Skin epidermis (tissue), 12 donors: Measurements from ENCODE around the gene NCOA1.

Source experiments
- H3K27ac ChIP-seq, 21 experiments: fragments of 200-600 bp; sonication (generic) in 11 of 21; one replicate each; pipeline ENCODE4 v1.5.0; 2020; ENCODE audit warnings: mild to moderate bottlenecking in 3 of 21, inconsistent platforms in 2 of 21, moderate library complexity in 2 of 21
- H3K4me3 ChIP-seq, 7 experiments: fragments of 200-600 bp; sonication (generic) in 2 of 7; one replicate each; pipeline ENCODE4 v1.5.0; 2020; ENCODE audit warnings: inconsistent platforms in 2 of 7, mild to moderate bottlenecking in 2 of 7, moderate library complexity in 1 of 7

Gene NCOA1

DNA sequence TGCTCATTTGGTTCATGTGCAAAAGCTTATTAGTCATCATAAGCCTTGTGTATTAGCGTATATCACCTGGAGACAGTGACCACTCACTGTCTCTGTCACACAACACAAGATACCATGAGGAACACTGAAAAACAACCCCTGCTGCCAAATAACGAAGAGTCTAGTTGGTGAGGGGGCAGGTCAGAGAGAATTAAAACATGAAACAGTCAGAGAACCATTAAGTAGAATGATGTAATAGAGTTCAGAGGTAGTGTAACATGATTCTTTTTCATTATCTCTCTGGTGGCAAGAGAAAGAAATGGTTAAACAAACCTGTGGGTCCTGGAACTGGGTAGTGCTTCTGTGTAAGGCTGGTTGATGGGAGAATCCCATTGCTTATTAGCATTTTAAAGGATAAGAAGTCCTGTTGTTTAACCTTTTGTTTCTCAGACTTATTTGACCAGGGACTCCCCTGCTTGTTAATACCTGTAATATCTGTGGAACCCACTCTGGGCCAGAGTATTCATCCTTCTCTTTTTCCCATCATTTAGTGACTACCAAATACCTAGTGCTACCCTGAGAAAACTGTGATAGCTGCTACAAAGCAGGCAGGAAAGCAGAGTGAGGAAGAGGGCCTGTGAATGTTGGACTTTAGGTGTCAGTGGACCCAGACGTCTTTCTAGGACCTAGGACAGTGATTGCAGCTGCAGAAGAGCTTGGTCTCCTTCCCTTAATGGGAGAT, 264.1 kb downstream of the NCOA1 start:
- no peak overlapping the region for H3K4me3 ChIP-seq
- H3K27ac ChIP-seq, result no peak overlapping the region

DNA sequence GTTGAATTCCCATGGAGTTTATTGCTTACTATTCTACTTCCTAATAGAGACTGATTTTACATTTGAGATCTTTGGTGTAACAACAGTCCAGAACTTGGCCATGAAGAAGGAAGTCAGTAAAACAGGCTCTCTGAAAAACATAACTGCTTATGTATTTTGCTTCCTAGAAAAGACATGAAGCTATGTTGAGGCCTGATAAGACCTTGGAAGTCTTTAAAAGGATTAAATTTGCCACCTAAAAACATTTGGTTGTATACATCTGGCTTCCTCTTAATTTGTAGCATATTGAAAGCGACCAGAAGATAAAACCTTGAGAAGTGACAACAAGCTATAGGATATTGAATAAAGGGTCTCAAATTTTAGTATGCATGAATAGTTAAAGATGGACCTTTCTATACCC, 265.7 kb downstream of the NCOA1 start:
- Histone ChIP-seq H3K4me3 (no peak overlapping the region), H3K27ac (no peak overlapping the region)

DNA sequence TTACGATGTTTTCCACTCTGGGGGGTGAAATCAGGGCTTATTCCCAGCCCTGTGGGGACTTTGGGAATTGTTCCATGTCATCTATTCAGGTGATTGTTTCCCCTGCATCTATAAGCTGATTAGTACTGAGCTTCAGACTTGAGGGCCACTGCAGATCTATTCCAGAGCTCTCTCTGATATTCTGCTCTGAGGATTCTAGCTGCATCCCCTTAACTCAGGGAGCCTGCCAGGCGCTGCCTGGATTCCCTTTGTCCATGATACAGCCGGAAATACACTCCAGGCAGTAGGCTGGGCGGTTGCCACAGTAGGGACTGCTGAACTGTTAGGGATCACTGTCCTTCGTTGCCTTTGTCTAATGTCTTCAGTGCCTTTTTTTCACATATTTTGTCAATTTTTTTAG, 270.8 kb downstream of the NCOA1 start:
- Histone ChIP-seq H3K4me3 (no peak overlapping the region), H3K27ac (no peak overlapping the region)

DNA sequence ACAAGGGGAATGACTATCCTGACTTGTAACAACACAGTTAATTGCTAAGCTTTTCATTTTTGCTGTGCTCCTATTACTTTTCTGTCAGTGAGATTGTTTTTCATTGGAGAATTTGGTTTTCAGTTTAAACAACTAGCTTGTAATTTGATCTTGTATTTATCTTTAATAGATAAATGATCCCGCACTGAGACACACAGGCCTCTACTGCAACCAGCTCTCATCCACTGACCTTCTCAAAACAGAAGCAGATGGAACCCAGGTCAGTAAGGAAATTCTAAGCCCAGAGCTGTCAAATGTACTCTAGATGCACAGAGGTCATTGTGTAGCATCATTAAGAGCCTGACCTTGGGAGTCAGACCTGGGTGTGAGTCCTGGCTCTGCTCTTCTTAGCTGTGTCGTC, 271.5 kb downstream of the NCOA1 start:
- H3K4me3 ChIP-seq, result no peak overlapping the region
- no peak overlapping the region for H3K27ac ChIP-seq

DNA sequence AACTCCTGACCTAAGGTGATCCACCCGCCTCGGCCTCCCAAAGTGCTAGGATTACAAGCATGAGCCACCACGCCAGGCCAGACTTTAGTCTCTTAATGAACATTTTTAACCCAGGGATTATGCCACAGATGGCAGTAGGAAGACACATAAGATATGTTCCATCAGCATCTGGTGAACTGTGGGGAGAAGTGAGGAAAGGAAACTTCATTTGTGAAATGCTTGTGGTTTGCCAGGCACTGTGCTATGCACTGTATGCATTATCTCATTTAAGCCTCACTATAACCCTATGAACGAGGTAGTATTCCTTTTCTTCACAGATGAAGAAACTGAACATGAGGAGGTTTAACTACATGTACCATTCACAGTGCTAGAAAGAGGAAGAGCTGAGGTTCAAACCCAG, 272.8 kb downstream of the NCOA1 start:
- H3K27ac ChIP-seq, result no peak overlapping the region

DNA sequence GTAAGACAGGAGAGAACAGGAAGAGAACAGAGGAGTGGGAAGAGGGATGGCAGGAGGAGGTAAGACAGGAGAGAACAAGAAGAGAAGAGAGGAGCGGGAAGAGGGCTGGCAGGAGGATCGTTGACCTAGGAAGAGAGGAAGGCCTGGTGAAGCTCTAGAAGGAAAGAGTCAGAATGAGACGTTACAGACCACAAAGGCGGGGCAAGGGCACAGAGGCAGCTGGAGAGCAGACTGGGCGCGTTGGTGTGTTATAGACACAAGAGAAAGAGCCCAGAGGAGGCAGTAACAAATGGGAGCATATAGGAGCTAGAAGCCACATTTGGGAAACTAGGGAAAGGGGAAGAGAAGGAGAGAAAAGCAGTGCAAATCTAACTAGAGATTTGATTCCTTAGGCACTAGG, 275.6 kb downstream of the NCOA1 start:
- no peak overlapping the region for H3K4me3 ChIP-seq

More for the DNA sequence above, 272.8 kb downstream of the NCOA1 start:
- no peak overlapping the region for H3K4me3 ChIP-seq

DNA sequence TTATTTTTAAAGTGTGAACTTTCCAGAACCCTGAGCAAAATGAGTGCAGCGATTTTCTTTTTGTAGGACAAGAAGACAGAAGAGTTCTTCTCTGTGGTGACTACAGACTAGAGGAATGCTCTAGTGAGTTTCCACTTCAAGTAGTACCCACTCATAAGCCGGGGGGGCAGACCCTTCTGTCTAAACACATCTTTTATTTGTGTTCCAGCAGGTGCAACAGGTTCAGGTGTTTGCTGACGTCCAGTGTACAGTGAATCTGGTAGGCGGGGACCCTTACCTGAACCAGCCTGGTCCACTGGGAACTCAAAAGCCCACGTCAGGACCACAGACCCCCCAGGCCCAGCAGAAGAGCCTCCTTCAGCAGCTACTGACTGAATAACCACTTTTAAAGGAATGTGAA, 277.0 kb downstream of the NCOA1 start:
- H3K4me3 ChIP-seq, result no peak overlapping the region
- no peak overlapping the region for H3K27ac ChIP-seq

More for the DNA sequence above, 275.6 kb downstream of the NCOA1 start:
- H3K27ac ChIP-seq, result peak overlapping the region in 2 of 21 experiments; percentile 12 to 23

DNA sequence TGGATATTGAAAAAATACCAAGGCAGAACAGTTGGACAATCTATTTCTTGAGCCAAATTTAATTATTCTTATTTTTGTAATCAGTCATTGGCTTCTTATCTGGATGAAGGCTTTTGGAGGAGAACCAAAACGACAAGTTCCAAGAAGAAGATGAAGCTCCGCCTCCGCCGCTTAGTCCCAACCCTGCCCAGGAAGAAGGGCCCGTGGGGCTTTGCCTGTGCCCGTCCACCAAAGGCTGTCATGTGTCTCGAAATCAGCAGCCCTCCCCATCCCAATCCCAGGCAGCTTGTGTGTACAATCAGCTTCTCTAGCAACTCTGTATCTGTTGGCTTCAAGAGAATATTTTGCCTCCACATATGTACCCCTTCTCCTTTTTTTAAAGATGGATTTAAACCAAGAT, 277.5 kb downstream of the NCOA1 start:
- H3K4me3 ChIP-seq, result no peak overlapping the region
- H3K27ac ChIP-seq, result peak overlapping the region in 1 of 21 experiments; percentile 15

DNA sequence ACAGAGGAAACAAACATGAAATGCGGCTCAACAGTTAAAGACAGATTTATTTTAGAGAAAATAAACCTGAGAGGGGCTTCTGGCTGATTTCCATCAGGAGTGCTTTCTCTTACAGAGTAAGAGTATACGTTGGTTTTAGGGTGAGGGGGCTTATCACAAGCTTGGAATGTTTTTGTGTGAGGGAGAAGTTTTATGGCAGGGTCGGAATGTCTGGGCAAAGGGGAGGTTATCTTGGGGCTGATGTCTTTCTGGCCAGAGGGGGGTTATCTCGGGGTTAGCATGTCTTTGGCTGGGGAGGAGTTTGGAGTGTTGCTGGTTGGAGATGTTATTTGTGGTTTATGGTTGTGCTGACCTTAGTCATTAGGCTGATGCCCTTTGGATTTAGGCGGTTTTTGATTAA, 280.0 kb downstream of the NCOA1 start:
- H3K27ac ChIP-seq, result no peak overlapping the region
- no peak overlapping the region for H3K4me3 ChIP-seq

DNA sequence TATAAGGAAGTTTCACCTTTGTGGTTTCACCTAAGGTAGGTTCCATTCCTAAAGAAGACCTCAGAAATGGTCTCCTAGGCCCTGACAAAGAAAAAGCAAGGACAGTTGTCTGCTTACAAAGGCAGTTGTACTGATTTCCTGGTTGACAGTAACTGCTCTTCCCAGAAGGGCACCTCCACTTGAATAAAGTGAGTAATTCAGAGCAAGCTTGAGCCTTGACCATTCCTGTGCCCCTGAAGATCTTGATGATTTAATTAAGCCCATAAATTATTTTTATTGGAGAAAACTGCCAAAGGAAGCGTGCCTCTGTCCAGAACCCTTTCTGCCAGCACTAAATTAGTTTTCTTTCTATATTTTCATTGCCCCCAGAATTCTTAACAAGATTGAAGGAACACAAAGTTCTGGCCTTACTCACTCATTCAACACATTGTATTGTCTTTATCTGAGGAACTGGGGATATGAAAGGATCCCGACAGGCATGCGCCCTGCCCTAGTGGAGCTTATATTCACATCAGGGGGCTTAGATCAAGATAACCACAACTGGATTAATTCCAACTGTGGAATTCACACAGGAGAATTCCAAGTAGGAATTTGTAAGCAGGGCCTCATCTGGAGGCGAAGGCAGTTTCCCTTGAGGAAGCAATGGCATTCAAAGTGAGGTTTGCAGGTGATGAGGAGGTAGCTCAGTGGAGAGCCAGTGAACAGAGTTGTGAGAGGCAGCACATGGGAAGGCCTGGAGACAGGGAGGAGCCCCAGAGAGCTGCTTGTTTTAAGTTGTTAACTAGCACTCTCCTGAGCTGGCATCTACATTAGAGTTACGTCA, 280.9 kb downstream of the NCOA1 start:
- H3K27ac ChIP-seq, result no peak overlapping the region

DNA sequence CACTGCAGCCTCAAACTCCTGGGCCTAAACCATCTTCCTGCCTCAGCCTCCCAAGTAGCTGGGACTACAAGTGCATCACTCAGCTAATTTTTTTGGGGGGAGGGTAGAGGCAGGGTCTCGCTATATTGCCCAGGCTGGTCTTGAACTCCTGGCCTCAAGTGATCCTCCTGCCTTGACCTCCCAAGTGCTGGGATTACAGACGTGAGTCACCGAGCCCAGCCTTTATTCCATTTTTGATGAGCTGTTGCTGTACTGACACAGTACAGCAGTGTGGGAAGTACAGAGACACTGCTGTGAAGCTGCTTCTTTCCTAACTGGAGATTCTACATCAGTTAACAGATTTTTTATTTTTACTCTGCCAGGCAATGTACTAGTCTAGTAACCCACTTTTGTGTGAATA, 283.3 kb downstream of the NCOA1 start:
- Histone ChIP-seq H3K4me3 (no peak overlapping the region), H3K27ac (no peak overlapping the region)

More for the DNA sequence above, 280.9 kb downstream of the NCOA1 start:
- no peak overlapping the region for H3K4me3 ChIP-seq

DNA sequence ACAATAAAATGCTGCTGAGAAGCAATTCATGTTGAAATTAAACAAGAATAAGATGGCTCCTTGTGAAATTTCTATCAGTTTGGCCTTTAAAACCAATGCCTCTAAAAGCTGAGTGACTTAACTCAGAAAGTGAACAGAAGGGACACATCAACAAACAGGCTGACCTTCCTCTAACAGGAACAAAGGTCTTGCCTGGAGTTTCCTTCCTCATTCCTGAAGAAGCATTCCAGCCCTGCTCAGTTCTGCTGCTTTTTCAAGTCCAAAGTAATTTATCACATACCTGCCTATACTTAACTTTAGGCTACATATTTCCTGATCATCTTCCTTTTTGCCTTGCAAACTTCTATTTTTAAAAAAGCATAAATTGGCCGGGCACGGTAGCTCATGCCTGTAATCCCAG, 288.1 kb downstream of the NCOA1 start:
- Histone ChIP-seq H3K4me3 (no peak overlapping the region), H3K27ac (no peak overlapping the region)

DNA sequence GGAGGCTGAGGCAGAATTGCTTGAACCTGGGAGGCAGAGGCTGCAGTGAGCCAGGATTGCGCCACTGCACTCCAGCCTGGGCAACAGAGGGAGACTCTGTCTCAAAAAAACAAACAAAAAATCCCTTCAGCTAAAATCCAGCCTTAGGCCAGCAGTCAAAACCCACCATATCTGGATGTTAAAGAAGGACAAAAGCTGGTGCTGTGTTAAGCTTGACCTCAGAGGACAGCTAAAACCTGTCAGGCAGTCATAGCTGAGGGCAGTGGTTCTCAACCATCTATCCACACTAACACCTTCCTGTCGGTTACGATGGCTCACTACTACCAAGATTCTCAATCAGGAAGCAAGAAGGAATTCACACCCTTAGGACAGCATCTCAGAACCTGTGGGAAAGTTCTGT, 292.6 kb downstream of the NCOA1 start:
- Histone ChIP-seq H3K4me3 (no peak overlapping the region), H3K27ac (no peak overlapping the region)

DNA sequence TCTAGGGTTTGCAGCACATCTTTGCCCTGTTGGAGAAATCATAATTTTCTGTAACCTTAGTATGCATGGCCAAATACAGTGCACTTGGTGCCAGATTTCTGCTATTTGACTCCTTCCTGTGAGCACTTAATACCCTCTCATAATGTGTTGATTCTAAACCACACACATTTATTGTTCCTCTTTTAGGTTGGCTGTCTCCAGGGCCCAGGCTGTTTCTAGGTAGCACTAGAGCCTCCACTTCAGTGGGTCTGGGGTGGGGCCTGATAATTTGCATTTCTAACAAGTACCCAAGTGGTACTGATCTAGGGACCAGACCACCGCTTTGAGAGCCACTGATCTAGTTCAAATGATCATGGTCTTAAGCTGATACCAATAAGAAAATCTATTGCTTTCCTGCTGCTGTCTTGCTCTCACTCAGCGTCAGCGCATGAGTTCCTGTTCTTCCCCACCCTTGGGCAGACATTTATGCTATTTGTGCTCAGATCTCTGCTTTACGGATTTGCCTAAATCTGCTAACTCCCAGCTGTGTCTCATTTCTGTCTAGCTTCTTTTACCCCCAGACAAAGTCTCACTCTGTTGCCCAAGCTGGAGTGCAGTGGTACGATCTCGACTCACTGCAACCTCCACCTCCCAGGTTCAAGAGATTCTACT, 294.7 kb downstream of the NCOA1 start:
- peak overlapping the region in 1 of 21 experiments; percentile 29 for H3K27ac ChIP-seq
- H3K4me3 ChIP-seq, result no peak overlapping the region

DNA sequence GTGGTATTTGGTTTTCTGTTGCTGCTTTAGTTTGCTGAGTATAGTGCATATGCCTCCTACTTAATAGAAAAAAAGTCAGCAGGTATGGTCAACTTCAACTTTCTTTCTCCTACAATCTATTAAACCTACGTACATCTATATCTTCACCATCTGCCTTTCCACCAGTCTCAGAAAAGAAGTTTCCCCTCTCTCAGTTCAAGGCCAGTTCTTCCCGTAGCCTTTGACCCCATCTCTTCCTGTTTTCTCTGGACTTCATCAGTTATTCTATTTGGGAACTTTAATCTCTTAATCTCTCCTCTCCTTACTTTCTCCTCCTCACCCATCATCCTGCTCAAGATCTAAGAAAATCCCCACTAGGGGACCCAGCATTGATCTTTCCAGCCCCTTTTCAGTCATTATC, 296.5 kb downstream of the NCOA1 start:
- H3K4me3 ChIP-seq, result no peak overlapping the region
- no peak overlapping the region for H3K27ac ChIP-seq

DNA sequence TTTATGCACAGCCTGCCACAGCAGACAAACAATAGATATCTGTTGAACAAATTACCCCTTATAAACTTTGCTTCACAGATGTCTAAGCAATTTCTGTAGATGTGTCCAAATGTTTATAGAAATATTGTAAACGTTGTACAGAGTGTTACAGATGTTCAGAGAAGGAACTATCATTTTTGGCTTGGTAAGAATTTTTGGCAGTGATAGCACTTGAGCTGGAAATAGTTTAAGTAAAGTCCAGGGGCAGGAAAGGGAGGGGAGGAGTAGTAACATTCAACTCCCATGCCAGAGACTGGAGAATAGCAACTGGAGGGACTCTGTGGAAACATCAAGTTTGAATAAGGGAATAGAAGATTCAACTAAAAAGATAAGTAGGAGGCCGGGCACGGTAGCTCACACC, 297.8 kb downstream of the NCOA1 start:
- Histone ChIP-seq H3K4me3 (no peak overlapping the region), H3K27ac (no peak overlapping the region)

DNA sequence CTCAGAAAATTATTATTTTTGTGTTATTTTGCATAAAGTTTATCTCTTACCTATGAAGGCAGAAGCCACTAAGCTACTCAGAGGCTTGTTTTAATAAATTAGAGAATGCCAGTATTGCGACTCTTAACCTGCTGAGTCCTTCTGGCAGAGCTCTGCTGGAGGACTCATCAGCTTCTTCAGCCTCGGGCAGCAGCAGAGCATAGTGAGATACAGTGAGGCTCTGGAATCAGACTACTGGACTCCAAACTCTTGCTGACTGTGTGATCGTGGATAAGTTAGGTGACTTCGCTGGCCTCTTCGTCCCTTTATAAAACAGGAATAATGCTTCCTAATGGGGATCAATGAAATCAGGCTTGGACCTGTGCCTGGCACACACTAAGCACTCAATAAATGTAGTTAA, 300.4 kb downstream of the NCOA1 start:
- Histone ChIP-seq H3K4me3 (no peak overlapping the region), H3K27ac (no peak overlapping the region)

DNA sequence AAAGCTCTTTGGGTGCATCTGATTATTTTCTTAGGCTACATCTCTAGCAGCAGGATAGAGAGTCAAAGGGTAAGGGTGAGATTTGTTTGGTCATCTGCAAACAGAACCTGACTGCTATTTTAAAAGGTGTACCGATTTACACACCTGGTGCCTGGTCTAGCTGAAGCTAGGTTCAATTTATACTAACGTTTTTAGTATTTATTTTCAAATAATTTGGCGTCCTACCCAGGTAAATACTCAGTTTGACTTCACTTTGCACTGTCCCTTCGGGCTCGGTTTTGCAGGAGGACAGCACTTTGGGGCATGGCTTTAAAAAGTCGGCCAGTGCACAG, 301.5 kb downstream of the NCOA1 start:
- Histone ChIP-seq H3K27ac (peak overlapping the region; percentile 89 to 100 (median 98)), H3K4me3 (peak overlapping the region; percentile 60 to 95 (median 81))

DNA sequence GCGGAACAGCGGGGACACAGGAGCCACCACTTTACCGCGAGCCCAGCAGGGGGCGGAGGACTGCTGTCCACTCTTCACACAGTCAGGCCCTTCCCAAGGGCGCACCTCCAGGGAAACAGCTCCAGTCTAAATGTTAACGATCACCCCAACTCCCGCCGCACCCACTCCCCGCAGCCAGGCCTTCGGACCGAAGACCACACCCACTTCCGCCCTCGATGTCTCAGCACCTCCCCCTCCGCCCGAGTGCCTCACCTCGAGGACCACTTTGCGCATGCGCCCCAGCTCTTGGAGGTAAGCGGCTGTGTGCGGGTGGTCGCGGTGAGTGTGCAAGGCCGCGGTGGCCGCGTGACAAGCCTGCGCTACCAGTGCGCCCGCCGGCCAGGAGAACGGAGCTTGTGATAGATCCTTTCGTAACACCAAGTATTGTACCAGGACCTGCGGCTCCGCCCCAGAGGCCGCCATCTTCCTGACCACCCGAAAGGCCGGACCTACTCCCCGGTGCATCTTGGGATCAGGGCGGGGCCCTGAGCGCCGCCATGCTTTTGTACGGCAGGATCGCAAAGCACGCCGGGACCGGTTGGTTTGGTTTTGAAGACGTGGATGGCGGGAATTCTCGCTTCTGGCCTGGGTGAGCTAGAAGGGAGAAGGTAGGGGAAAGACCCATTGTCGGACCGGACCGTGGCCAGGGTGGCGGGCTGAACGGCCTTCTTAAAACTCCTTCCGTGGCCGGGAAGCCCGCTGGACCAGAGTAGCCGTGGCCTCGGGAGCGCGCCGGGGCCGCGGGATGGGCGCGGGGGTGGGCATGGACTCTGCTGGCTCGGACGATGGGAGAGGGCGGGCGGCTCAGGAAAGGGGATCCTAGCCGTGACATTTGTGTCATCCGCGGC, 302.1 kb downstream of the NCOA1 start, which contains the start of the genes CENPO and PTRHD1:
Gene CENPO, plus strand, starts transcription at position 552 of the 887 bp plus-strand sequence. CDS start 495 bp downstream, outside the sequence.
Gene PTRHD1, minus strand, starts transcription at position 518 of the 887 bp plus-strand sequence. Its CDS starts 14 bp downstream, at position 504.
- Histone ChIP-seq H3K4me3 (peak within 1 kb of the TSS; percentile 60 to 95 (median 81)), H3K27ac (peak within 1 kb of the TSS; percentile 89 to 100 (median 98))
